Vagina (tissue), 2 donors: ENCODE results near the gene CEP97. TPM values are rescaled to one million over a fixed set of nuclear protein-coding genes. Genes with fewer than 3 reads are reported as not detected.

Experiments
- DNase-seq, 2 donors: peaks; one replicate each; pipeline ENCODE4 v3.0.0-alpha.2; 2017; ENCODE audit errors: extremely low spot score in 2 of 2
- H3K27ac ChIP-seq: fragments of 200-600 bp; sonication (generic); one replicate; pipeline ENCODE4 v1.5.1; 2019
- H3K27me3 ChIP-seq: fragments of 200-600 bp; sonication (generic); one replicate; pipeline ENCODE4 v1.5.1; 2019
- H3K36me3 ChIP-seq, 2 donors: fragments of 200-600 bp; sonication (generic); one replicate each; pipeline ENCODE4 v1.5.1; 2017 to 2019
- H3K4me1 ChIP-seq: fragments of 200-600 bp; sonication (generic); one replicate; pipeline ENCODE4 v1.5.1; 2019
- H3K4me3 ChIP-seq, 2 donors: fragments of 200-600 bp; sonication (generic); 1 replicate in 1 of 2; 2 replicates in 1 of 2; pipeline ENCODE4 v1.5.1; 2016 to 2019
- H3K9me3 ChIP-seq: fragments of 200-600 bp; sonication (generic); one replicate; pipeline ENCODE4 v1.5.1; 2019
- CTCF ChIP-seq, 3 experiments: fragments of 450-650 bp in 2 of 3; fragments of 200-600 bp in 1 of 3; sonication (generic) in 1 of 3; IDR thresholded peaks; one replicate each; pipeline ENCODE4 v1.5.1; 2017 to 2019; ENCODE audit warnings: antibody characterized with exemption in 3 of 3, mild to moderate bottlenecking in 2 of 3, moderate library complexity in 2 of 3
- POLR2A ChIP-seq, 2 donors: fragments of 450-650 bp; IDR thresholded peaks; one replicate each; pipeline ENCODE4 v1.6.1; 2017; ENCODE audit warnings: antibody characterized with exemption in 2 of 2, mild to moderate bottlenecking in 2 of 2, moderate library complexity in 2 of 2
- POLR2AphosphoS5 ChIP-seq, 2 donors: sonication (generic); formaldehyde crosslinking; IDR thresholded peaks; one replicate each; pipeline ENCODE4 v1.9.0; 2017; ENCODE audit warnings: antibody characterized with exemption in 2 of 2, mild to moderate bottlenecking in 2 of 2, low read depth in 1 of 2; ENCODE audit not compliant: insufficient read depth in 1 of 2
- intact Hi-C: fragments of 100-400 bp; cut with DNase I; formaldehyde crosslinking; loops from one replicate; pipeline ENCODE4 v1.15.1; 2023
- total RNA-seq: library from RNA; depleted of rRNA; stranded (reverse); fragments of >200 nt; gene quantifications from one replicate; pipeline ENCODE4 v1.2.3, GENCODE V29; 2016

The CEP97 gene
- total RNA-seq, 1 donor from 2014 or later: 11.0 TPM

GRCh38 chr3:101812895-101813294 is 88.5 kb downstream of the CEP97 start:
- no peak overlapping the region for H3K27ac ChIP-seq

GRCh38 chr3:101813817-101814440 is 89.5 kb downstream of the CEP97 start:
- H3K4me1 ChIP-seq: peaks cover 31% of the 10 kb centered on the region
- H3K27me3 ChIP-seq: no peaks in the 10 kb centered on the region

More at GRCh38 chr3:101812895-101813294, 88.5 kb downstream of the CEP97 start:
- peaks cover 33% of the 10 kb centered on the region for H3K4me1 ChIP-seq
- no peaks in the 10 kb centered on the region for H3K9me3 ChIP-seq
- no peaks in the 10 kb centered on the region for H3K36me3 ChIP-seq
- no peak overlapping the region for H3K4me3 ChIP-seq
- no peak for DNase-seq
- no peaks in the 10 kb centered on the region for H3K27me3 ChIP-seq
- no peak for TF ChIP-seq POLR2AphosphoS5 (IDR thresholded peaks at IDR 0.05; ENCODE audit: insufficient read depth in 1 of 2, low read depth in 1 of 2)
- no peak for TF ChIP-seq CTCF (IDR thresholded peaks at IDR 0.05)
- TF ChIP-seq POLR2A (IDR thresholded peaks at IDR 0.05): no peak
- intact Hi-C loops: no loop called here

GRCh38 chr3:101814835-101815234 is 90.4 kb downstream of the CEP97 start:
- H3K9me3 ChIP-seq: no peaks in the 10 kb centered on the region
- no peaks in the 10 kb centered on the region for H3K27me3 ChIP-seq
- DNase-seq: no peak
- peaks cover 21% of the 10 kb centered on the region for H3K4me1 ChIP-seq
- no peak overlapping the region for H3K4me3 ChIP-seq
- TF ChIP-seq POLR2A (IDR thresholded peaks at IDR 0.05) (no peak), POLR2AphosphoS5 (IDR thresholded peaks at IDR 0.05; ENCODE audit: insufficient read depth in 1 of 2, low read depth in 1 of 2) (no peak), CTCF (IDR thresholded peaks at IDR 0.05) (no peak)
- intact Hi-C loops: no loop called here
- no peaks in the 10 kb centered on the region for H3K36me3 ChIP-seq
- no peak overlapping the region for H3K27ac ChIP-seq

More at GRCh38 chr3:101813817-101814440, 89.5 kb downstream of the CEP97 start:
- Histone ChIP-seq H3K4me3 (no peak overlapping the region), H3K36me3 (no peaks in the 10 kb centered on the region), H3K27ac (no peak overlapping the region), H3K9me3 (no peaks in the 10 kb centered on the region)
- DNase-seq: no peak
- TF ChIP-seq POLR2A (IDR thresholded peaks at IDR 0.05): no peak
- TF ChIP-seq POLR2AphosphoS5 (IDR thresholded peaks at IDR 0.05; ENCODE audit: insufficient read depth in 1 of 2, low read depth in 1 of 2): peak in 1 of 2 donors; percentile 24
- peak in 1 of 3 experiments; percentile 64 for TF ChIP-seq CTCF (IDR thresholded peaks at IDR 0.05)
- intact Hi-C loops: no loop called here

- no peaks in the 10 kb centered on the region for H3K27me3 ChIP-seq
- H3K9me3 ChIP-seq: no peaks in the 10 kb centered on the region
- TF ChIP-seq POLR2AphosphoS5 (IDR thresholded peaks at IDR 0.05; ENCODE audit: insufficient read depth in 1 of 2, low read depth in 1 of 2) (no peak), CTCF (IDR thresholded peaks at IDR 0.05) (no peak), POLR2A (IDR thresholded peaks at IDR 0.05) (no peak)
- DNase-seq: no peak
- H3K4me1 ChIP-seq: peaks cover 17% of the 10 kb centered on the region
- peak overlapping the region; percentile 6 for H3K27ac ChIP-seq
- no peak overlapping the region for H3K4me3 ChIP-seq
- peaks cover 0 to 3% of the 10 kb centered on the region in 2 donors for H3K36me3 ChIP-seq
- intact Hi-C loops: no loop called here
Observed at GRCh38 chr3:101816215-101817149, 92.1 kb downstream of the CEP97 start.
